HG03439 (cell line): ENCODE data around the gene SLC5A9.
"Not testable (repeated sequence)": the region's sequence is repeated elsewhere in the genome, so short reads cannot be mapped to it uniquely, and the experiment has no call there.

ENCODE experiments used
- ATAC-seq: cut with Tn5 transposase; IDR thresholded peaks from one replicate; pipeline ENCODE4 v1.9.1; 2021; ENCODE audit warnings: mild to moderate bottlenecking, moderate library complexity; ENCODE audit not compliant: unreplicated experiment

SLC5A9 gene

GRCh38 chr1:48213462-48213861 lies 9.1 kb upstream of the SLC5A9 start:
- ATAC-seq: not testable (repeated sequence)

GRCh38 chr1:48214366-48214765 lies 8.2 kb upstream of the SLC5A9 start:
- not testable (repeated sequence) for ATAC-seq

GRCh38 chr1:48214820-48215219 lies 7.7 kb upstream of the SLC5A9 start:
- no peak for ATAC-seq

- ATAC-seq: no peak
These were observed 7.3 kb upstream of the SLC5A9 start for GRCh38 chr1:48215222-48215621.

GRCh38 chr1:48215889-48216288 lies 6.6 kb upstream of the SLC5A9 start:
- no peak for ATAC-seq

- ATAC-seq: no peak
These were observed 6.2 kb upstream of the SLC5A9 start for GRCh38 chr1:48216313-48216712.

GRCh38 chr1:48216941-48217340 lies 5.6 kb upstream of the SLC5A9 start:
- no peak for ATAC-seq

GRCh38 chr1:48217856-48218255 lies 4.7 kb upstream of the SLC5A9 start:
- ATAC-seq: no peak

GRCh38 chr1:48219803-48220202 lies 2.7 kb upstream of the SLC5A9 start:
- no peak for ATAC-seq

- no peak for ATAC-seq
These were observed 1.4 kb upstream of the SLC5A9 start for GRCh38 chr1:48221122-48221521.

GRCh38 chr1:48221657-48222056 lies 859 bp upstream of the SLC5A9 start:
- ATAC-seq: no peak

- ATAC-seq: no peak
These were observed 1.1 kb downstream of the SLC5A9 start for GRCh38 chr1:48223366-48224240.

- ATAC-seq: no peak
These were observed 2.3 kb downstream of the SLC5A9 start for GRCh38 chr1:48224791-48225190.

- no peak for ATAC-seq
These were observed 3.1 kb downstream of the SLC5A9 start for GRCh38 chr1:48225579-48225978.

- ATAC-seq: no peak
These were observed 4.9 kb downstream of the SLC5A9 start for GRCh38 chr1:48227165-48228013.

- ATAC-seq: no peak
These were observed 5.6 kb downstream of the SLC5A9 start for GRCh38 chr1:48228156-48228555.

GRCh38 chr1:48229317-48229716 lies 6.8 kb downstream of the SLC5A9 start:
- ATAC-seq: no peak

GRCh38 chr1:48230236-48230635 lies 7.7 kb downstream of the SLC5A9 start:
- ATAC-seq: no peak

- ATAC-seq: no peak
These were observed 10.2 kb downstream of the SLC5A9 start for GRCh38 chr1:48232722-48233121.

GRCh38 chr1:48233666-48234485 lies 11.4 kb downstream of the SLC5A9 start:
- ATAC-seq: no peak

GRCh38 chr1:48235652-48236051 lies 13.1 kb downstream of the SLC5A9 start:
- ATAC-seq: no peak
